GM12891 (cell line): ENCODE measurements around the gene IL6R.
A peak's percentile ranks its signal among the peaks of the same experiment; 100 is the strongest.

Source experiments
- DNase-seq: peaks from one replicate; pipeline ENCODE4 v3.0.0; 2011; ENCODE audit warnings: low spot score; ENCODE audit not compliant: insufficient read length
- FAIRE-seq: peaks from 2 replicates; lab custom pipeline; 2011; peaks lifted over from hg19 to GRCh38; lab: Jason Lieb, UNC
- PAX5 ChIP-seq: IDR thresholded peaks from 2 replicates; pipeline ENCODE4 v1.6.1; 2011; ENCODE audit warnings: low read length, moderate library complexity, mild to moderate bottlenecking; ENCODE audit not compliant: insufficient read depth, severe bottlenecking
- POLR2A ChIP-seq: IDR thresholded peaks from 2 replicates; pipeline ENCODE4 v1.6.1; 2011; ENCODE audit warnings: low read depth, low read length, control low read depth
- POLR2AphosphoS5 ChIP-seq: IDR thresholded peaks from 2 replicates; pipeline ENCODE4 v1.6.1; 2011; ENCODE audit warnings: low read depth, low read length, control low read depth
- POU2F2 ChIP-seq: IDR thresholded peaks from 2 replicates; pipeline ENCODE4 v1.6.1; 2011; ENCODE audit warnings: low read depth, mild to moderate bottlenecking, control low read depth, low read length, moderate library complexity
- SPI1 ChIP-seq: IDR thresholded peaks from 2 replicates; pipeline ENCODE4 v1.6.1; 2011; ENCODE audit warnings: low read depth, low read length, control low read depth
- TAF1 ChIP-seq: IDR thresholded peaks from 2 replicates; pipeline ENCODE4 v1.6.1; 2011; ENCODE audit warnings: low read depth, low read length, control low read depth

The IL6R gene

GRCh38 chr1:154445040-154445472, 39.9 kb downstream of the IL6R start:
- FAIRE-seq = peak; percentile 78
- peak; percentile 39 for DNase-seq

DNA sequence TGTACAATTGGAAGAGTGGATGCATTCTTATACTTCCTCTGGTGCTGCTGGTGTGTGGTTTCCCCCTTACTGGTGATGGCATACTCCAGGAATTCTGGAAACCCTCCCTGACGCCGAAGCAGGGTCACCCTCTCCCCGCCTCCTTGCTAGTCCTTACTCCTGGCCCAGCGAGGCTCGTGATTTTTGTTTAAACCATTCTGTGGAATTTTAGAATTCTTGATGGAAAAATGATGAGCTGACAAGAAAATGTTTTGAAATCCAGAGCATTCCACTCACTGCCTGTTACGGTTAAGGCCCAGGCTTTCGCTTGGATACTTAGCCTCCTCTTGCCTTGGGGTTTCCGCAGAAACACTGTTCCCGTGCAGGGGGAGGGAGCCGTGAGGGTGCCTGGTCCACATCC, 41.1 kb downstream of the IL6R start:
- TF ChIP-seq TAF1 (no peak), POLR2A (no peak), POU2F2 (no peak), SPI1 (no peak), PAX5 (no peak), POLR2AphosphoS5 (no peak)
- FAIRE-seq (no peak), DNase-seq (no peak)

More at GRCh38 chr1:154445040-154445472, 39.9 kb downstream of the IL6R start:
- no peak for TF ChIP-seq POLR2AphosphoS5
- TF ChIP-seq POU2F2 = no peak
- TF ChIP-seq SPI1 = no peak
- TF ChIP-seq TAF1 = no peak
- no peak for TF ChIP-seq POLR2A
- no peak for TF ChIP-seq PAX5

GRCh38 chr1:154446789-154447188, 41.6 kb downstream of the IL6R start:
- FAIRE-seq (no peak), DNase-seq (no peak)
- TF ChIP-seq SPI1 = no peak

GRCh38 chr1:154448331-154448811, 43.2 kb downstream of the IL6R start:
- no peak for FAIRE-seq
- TF ChIP-seq POLR2AphosphoS5 = no peak
- DNase-seq = no peak

DNA sequence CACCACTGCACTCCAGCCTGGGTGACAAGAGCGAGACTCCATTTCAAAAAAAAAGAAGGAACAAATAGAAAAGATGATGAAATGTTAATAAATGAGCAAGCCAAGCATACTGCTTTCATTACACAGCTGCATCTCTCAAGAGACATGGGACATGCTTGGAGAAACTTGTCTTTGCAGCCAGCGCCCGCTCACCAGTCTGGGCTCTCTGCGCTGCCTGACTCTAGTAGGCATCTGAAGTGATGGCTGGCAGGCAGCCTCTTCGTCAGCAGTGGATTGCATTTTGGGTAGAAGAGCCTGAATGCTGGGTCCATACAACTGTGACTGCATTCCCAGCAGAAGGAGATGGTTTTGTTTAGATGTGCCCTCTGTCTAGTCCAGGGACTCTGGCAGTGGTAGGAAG, 48.0 kb downstream of the IL6R start:
- TF ChIP-seq POU2F2 = no peak
- no peak for TF ChIP-seq SPI1
- no peak for TF ChIP-seq PAX5
- no peak for TF ChIP-seq POLR2A
- no peak for TF ChIP-seq POLR2AphosphoS5
- FAIRE-seq (no peak), DNase-seq (no peak)

- FAIRE-seq (no peak), DNase-seq (no peak)
- TF ChIP-seq SPI1 (no peak), POU2F2 (no peak), POLR2AphosphoS5 (no peak), PAX5 (no peak), POLR2A (no peak), TAF1 (no peak)
Observed at GRCh38 chr1:154453574-154454352, 48.6 kb downstream of the IL6R start.

DNA sequence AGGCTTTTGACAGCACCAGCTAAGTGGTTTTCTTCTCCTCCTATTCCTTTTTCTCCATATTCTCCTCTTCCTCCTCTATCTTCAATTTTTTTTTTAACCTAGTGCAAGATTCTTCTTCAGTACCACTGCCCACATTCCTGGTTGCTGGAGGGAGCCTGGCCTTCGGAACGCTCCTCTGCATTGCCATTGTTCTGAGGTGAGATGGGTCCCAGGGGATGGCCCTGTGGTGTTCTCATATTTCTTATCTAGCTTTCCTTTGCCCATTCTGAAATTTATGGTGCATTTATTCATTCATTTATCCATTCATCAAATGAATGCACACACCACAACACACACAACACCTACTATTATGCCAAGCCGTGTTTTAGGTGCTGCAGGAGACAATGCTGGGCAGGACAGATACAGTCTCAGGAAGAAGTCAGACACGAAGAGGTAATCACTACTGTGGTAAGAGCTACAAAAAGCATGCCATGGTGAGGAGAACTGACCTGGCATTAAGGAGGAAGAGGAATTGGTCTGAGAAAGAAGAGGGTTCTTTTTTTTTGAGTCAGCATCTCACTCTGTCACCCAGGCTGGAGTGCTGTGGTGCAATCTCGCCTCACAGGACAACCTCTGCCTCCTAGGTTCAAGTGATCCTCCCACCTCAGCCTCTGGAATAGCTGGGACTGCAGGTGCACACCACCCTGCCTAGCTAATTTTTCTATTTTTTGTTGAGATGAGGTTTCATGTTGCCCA, 49.4 kb downstream of the IL6R start:
- no peak for DNase-seq
- TF ChIP-seq POLR2AphosphoS5 (no peak), SPI1 (no peak), POLR2A (no peak), POU2F2 (no peak), PAX5 (no peak), TAF1 (no peak)
- no peak for FAIRE-seq

GRCh38 chr1:154456631-154457030, 51.5 kb downstream of the IL6R start:
- TF ChIP-seq PAX5 (no peak), SPI1 (no peak), TAF1 (no peak), POU2F2 (no peak), POLR2A (no peak), POLR2AphosphoS5 (no peak)
- DNase-seq (no peak), FAIRE-seq (no peak)

DNA sequence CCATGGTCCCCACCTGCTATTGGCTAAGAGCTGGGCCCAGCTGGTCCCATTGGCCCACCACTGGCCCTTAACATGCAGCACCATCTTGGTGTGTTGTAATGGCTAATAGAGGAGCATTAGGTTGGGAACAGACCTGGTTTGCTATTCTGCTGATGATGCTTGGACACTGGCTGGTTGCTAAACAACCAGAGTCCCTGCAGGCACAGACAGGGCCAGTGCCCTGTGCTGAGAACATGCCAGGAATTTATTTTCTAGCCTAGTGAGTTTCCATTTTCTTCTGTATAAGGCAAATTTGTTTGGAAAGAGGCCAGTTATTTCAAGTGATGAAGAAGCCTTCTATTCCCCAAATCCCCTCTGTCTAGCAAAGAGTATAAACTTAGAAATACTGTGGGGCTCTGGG, 53.9 kb downstream of the IL6R start:
- FAIRE-seq = no peak
- no peak for TF ChIP-seq SPI1
- TF ChIP-seq POU2F2 = no peak
- DNase-seq = no peak

- TF ChIP-seq PAX5 (no peak), POLR2AphosphoS5 (no peak), POLR2A (no peak)
- no peak for DNase-seq
- FAIRE-seq = no peak
Observed at GRCh38 chr1:154460695-154461260, 55.6 kb downstream of the IL6R start.
